GM19239 (cell line): ENCODE measurements around the gene MISP3.

Source experiments
- DNase-seq: peaks from one replicate; pipeline ENCODE4 v3.0.0; 2011; ENCODE audit warnings: low spot score; ENCODE audit not compliant: insufficient read length
- FAIRE-seq: peaks from 2 replicates; lab custom pipeline; 2011; peaks lifted over from hg19 to GRCh38; lab: Jason Lieb, UNC

The MISP3 gene

DNA sequence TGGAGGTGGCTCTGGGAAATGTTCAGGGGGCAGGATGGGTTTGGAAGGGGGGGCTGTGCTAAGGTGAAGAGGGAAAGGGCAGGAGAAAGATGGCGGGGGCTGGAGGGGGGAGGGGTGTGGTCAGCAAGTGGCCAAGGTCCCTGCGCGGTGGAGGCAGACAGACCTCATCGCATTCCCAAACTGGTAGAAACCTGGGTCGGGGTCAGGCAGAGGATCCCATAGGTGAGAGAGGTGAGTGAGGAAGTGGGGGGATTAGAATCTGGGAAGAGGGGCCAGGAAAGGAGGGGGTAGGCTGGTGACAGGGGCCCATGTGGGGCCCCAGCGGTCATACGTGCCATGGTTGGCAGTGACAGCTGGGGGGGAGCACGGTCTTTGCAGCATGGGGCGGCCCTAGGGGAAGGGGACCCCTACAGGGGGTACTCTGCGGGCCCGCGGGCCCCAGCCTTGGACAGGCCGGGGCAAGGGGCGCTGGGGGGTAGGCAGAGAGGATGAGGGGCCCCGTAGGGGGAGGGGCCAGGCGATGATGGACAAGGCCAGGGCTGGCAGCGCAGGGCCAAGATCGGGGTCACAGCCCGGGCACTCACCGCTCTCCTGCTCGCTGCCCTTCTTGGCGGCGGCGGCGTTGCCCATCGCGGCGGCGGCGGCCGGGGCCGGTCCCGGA is 44.5 kb downstream of the MISP3 start:
- DNase-seq, result no peak

DNA sequence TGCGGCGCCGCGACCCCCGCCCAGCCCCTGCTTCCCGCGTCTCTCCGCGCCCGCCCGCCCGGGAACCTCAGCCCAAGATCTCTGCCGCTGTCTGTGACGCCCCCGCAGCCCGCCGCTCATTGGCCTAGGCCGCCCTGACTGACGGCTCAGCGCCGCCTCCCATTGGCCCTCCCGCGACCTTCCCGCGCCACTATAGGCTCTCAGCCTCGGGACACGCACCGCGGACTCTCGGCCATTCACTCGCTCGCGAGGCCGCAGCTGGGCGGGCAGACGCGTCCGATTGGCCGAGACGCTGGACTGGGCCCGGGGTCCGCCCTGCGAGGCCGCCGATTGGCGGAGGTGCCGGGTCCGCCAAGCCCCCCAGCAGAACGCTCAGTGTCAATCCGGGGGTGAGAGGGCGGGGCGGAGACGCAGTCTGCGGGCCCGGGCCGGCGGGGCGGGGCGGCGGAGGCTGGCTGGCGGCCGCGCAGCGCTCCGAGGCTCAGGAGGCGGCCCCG is 45.1 kb downstream of the MISP3 start, which contains the start of gene PRKACA:
TSS of gene PRKACA (minus strand) at position 95 of the 497 bp plus-strand sequence. CDS start 215 bp downstream, outside the sequence.
- FAIRE-seq (peak; percentile 97), DNase-seq (peak; percentile 100)

More for the DNA sequence above, 44.5 kb downstream of the MISP3 start:
- no peak for FAIRE-seq

DNA sequence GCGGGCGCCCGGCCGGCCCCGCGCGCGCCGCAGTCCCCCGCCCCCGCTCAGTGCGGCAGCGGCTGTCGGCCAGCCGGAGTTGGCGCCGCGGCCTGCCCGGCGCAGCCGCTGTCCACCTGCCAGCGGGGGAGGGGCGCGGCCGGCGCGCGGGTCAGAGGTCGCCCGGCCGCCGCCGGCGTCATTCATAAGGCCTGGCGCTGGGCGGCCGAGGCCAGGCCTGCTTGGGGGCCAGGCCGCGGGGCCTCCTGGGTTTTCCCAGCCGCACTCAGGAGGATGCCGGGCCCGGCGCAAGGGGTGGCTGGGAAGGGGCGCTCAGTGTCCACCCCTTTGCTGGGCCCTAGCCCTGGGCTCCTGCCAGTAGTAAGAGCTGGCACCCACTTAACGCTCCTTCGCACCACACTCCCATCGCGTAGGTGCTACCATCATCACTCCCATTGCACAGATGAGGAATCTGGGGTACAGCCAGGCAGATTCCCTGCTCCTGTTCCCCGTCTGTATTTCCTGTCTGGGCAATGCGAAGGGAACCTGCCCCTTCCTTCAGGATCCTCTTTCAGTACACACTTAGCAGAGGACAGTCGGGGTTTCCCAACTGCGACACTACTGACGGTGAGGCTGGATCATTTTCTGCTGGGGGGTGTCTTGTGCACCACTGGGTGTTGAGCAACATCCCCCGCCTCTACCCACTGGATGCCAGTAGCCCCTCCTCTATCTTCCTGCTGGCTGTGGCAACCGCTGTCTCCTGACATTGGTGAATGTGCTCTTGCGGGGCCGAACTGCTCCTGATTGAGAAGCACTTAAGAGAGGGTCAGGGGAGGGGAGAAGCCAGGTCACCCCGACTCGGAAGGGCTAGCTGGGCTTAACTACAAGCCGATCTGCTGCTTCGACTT is 45.8 kb downstream of the MISP3 start:
- FAIRE-seq (peak; percentile 48), DNase-seq (no peak)

DNA sequence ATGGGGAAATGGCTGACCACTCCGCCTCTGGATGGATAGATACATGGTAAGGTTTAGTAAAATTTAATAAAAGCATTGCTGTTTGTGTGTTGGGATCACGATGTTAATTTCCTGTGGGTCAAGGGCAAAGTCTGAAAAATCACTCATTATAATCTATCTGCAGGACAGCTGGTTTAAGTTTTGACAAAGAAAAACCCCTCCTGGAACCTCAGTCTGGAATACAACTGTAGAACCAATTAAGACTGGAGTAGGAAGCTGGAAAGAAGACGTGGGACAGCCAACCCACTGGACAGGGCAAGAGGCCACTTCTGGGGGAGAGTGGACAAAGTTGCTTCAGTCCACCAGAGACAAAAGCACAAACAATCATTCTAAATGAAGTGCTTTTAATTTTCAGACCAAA is 46.6 kb downstream of the MISP3 start:
- DNase-seq (no peak), FAIRE-seq (no peak)

DNA sequence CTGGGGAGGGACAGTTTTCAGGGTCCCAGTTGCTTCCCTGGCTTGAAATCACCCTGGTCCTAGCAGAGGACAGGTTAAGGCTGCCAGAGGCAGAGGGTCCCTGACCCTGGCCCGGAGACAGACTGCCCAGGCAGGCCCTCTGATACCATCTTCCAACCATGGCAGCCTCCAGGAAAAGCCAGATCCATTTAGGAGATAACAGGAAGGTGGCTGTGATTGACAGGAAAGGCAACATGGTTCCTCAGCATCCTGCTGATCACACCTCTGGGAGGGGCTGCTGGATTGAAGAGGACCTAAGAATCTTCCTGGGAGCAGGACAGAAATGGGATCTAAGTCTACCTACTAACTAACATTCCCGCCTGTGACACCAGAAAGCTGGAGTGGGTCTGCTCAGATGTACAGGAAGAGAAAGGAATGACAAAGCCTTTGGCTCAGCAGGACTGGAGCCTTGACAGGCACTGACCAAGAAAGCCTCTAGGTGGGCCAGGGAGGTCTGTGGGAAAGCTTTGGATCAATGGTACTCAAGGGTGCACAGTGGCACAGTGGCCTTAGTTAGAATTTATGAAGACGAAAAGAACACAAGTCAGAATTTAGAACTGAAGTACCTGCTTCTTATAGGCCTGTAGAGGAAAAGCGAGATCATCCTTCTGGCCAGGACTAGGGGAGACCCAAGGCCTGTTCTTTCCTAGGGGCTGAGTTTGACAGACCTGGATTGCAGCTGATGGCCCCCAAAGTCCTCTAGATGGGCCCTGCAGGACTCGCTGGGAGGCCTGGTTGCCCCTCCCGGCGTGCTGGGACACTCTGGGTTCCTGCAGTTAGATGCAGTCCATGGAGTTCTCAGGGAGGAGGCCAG is 47.3 kb downstream of the MISP3 start:
- FAIRE-seq (no peak), DNase-seq (no peak)

DNA sequence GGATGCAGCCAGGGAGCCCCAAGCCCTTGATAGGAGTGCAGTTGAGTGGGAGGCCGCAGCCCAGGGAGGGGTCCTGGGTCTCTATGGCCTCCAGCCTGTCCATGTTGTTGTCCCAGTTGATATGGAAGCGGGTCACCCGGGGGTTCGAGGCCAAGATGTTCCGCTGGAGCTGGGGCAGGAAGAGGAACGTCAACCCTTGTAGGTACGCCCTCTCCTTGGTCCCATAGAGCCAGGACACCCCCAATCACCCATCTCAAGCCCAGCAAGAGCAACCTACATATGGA is 47.9 kb downstream of the MISP3 start:
- DNase-seq (no peak), FAIRE-seq (no peak)

DNA sequence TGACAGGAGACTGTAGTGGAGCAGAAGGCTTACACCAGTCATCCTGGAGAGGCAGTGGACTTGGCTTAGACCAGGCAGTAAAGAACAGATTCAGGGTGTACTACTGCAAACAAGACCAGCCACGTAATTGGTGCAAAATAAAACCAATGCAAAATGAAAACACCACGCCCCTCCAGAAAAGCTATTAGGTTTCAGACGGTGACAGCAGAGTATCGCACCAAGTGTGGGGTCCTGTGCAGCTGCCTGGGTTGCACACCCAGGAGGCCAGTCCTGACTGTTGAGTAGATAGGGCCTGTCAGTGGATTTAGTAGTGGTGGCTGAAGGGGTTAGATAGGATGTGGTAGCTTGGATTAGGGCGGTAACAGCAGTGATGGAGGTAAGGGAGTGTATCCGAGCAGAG is 50.3 kb downstream of the MISP3 start:
- no peak for DNase-seq
- FAIRE-seq, result no peak
